NCI-H2081 (cell line): ENCODE measurements around the gene SENP1.

Experiments
- DNase-seq, 2 experiments: peaks; one replicate each; lab custom pipeline; 2025; lab: John Stamatoyannopoulos, UW

Gene SENP1

DNA sequence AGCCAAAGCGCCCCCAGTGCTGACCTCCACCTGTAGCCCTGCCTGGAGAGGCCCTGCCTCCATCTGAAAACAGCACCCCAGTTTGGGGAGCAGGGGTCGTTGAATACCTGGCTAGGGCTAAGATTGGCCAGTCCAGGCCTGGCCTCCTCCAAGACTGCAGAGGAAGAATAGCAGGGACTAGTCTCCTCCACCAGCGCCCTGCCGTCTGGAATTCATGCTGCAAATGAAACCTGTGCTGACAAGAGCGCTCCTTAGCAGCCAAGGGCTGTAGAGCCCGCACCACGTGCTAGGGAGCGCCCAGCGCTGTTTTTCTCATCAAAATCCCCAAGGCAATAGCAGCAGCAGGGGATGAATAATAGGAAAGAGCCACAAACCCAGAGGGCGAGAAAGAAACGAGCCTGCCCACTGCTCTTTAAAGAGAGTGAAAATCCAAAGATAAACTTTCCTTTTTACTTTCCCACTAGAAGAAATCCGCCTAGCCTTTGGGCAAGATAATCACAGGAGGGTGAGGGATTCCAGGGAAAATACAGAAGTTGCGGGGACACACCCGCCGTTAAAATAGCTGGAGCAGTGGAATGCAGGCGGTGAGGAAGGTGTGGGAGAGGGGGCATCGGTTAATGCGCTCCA lies 104.9 kb downstream of the SENP1 start:
- DNase-seq: peak in 1 of 2 experiments; percentile 28

- DNase-seq: no peak
Observed at GRCh38 chr12:47999816-48000215, 106.1 kb downstream of the SENP1 start.

DNA sequence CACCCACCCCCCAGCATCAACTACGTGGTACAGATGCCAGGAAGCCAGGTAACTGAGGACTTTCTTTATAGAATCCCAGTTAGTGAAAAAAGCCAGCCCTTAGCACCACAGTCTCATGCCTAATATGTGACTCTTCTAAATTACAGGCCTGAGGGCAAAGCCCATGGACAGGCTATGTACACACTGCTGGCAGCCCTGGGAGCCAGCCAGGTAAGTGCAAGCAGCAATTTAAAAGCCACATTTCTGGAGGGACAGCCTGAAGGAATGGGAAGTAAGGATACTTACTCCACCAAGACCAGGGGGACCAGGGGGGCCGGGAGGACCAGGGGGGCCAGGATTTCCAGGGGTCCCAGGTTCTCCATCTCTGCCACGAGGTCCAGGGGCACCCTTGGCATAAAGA lies 108.6 kb downstream of the SENP1 start:
- no peak for DNase-seq

DNA sequence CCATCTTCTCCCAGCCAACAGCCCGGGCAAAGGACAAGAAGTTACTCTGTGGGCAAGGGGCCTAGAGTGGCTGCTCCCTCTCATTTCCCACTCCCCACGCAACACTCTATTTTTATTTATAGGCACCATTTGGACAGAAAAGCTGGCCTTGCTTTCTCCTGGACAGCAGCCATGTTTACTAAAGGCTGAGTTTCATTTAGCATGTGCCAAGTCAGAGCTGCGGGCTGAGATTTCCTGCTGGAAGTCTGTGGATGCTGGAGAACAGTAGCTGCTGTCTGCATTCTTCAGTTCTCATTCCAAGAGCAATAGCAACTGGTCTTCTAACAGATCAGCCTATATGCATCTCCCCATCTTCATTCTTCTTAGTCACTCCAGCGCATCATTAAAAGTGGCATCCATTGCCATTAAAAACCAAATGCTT lies 109.9 kb downstream of the SENP1 start:
- peak in 1 of 2 experiments; percentile 32 for DNase-seq

DNA sequence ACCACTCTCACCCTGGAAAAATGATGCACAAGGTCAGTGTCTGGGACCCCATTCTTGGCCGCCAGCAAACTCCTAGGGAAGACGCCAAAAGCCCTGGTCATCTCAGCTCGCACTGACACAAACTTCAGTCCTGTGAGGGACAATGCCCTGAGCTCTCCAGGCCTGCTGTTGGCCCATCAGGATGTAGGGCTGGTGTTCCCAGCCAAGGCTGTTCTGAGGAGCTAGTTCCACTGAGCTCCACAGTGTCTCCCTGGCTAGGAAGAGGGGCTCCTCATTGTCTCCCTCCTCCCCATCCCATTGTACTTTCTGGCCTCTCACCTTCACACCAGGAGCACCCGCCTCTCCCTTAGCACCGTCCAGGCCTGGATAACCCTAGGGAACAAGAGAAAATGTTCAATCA lies 112.4 kb downstream of the SENP1 start:
- DNase-seq: no peak
